Pancreas (tissue), 10 donors: ENCODE data around the gene ABTB2. TPM values are rescaled to one million over a fixed set of nuclear protein-coding genes. Genes with fewer than 3 reads are reported as not detected.

Source experiments
- ATAC-seq, 4 donors: fragments of 200-7000 bp; cut with Tn5 transposase; one replicate each; pipeline versions ENCODE4 v1.8.0 to v1.9.1; 2020; ENCODE audit warnings: mild to moderate bottlenecking in 4 of 4, moderate library complexity in 4 of 4
- DNase-seq, 6 donors: peaks; one replicate each; pipeline ENCODE4 v3.0.0-alpha.2; 2020
- FAIRE-seq: peaks from 2 replicates; lab custom pipeline; 2012; peaks lifted over from hg19 to GRCh38; lab: Jason Lieb, UNC
- H3K27ac ChIP-seq, 4 donors: fragments of 200-600 bp; sonication (generic); 1 replicate in 3 of 4; 2 replicates in 1 of 4; pipeline versions ENCODE4 v1.5.0 to v1.8.0; 2020
- H3K27me3 ChIP-seq, 4 donors: fragments of 200-600 bp; one replicate each; pipeline ENCODE4 v1.8.0; 2021
- H3K36me3 ChIP-seq, 3 donors: fragments of 200-600 bp; sonication (generic) in 1 of 3; one replicate each; pipeline versions ENCODE4 v1.5.0 to v1.8.0; 2020 to 2021
- H3K4me1 ChIP-seq, 3 donors: fragments of 200-600 bp; one replicate each; pipeline ENCODE4 v1.8.0; 2021
- H3K4me3 ChIP-seq, 4 donors: fragments of 200-600 bp; sonication (generic) in 2 of 4; one replicate each; pipeline versions ENCODE4 v1.5.0 to v1.8.0; 2020 to 2021
- H3K9me3 ChIP-seq, 4 donors: fragments of 200-600 bp; one replicate each; pipeline ENCODE4 v1.8.0; 2021
- CTCF ChIP-seq, 4 donors: fragments of 200-600 bp; sonication (generic) in 3 of 4; IDR thresholded peaks; one replicate each; pipeline versions ENCODE4 v1.5.0 to v1.8.0; 2021; ENCODE audit warnings: antibody characterized with exemption in 4 of 4
- WGBS, 2 donors: extraction: QIAGEN DNeasy Blood & Tissue Kit; methylation state at CpG; one replicate each; pipeline ENCODE4 v1.1.7; 2013; 5-methylcytosine and 5-hydroxymethylcytosine counted together
- intact Hi-C, 3 donors: fragments of 100-400 bp; cut with DNase I; formaldehyde crosslinking; loops; one replicate each; pipeline versions ENCODE4 v1.11.1 to v1.14.2; 2022
- polyA plus RNA-seq, 2 donors: library from polyadenylated mRNA; stranded (reverse); fragments of 200-250 nt; gene quantifications; one replicate each; pipeline ENCODE4 v1.2.3, GENCODE V29; 2013
- total RNA-seq, 6 donors: library from RNA; stranded (reverse); fragmentation: NEBNext Ultra II Directional in 4 of 6; extraction: Animal tissue kit (Norgen Biotek cat#: 25700) in 4 of 6; gene quantifications; one replicate each; pipeline versions ENCODE4 v1.2.1 to v1.2.4, GENCODE V29; 2021 to 2023
- donor health status: healthy with polysubstance abuse.
- donor health status: DM: no; HTN: no; CAD: no; lungs with moderate emphysema.
- donor health status: DM: no; HTN: no; CAD: no.
- donor health status: control.
- donor health status: control.
- donor health status: Bipolar disorder and iron deficiency.
- donor health status: DM: yes; HTN: yes; CAD: no.
- donor health status: DM: no; HTN: no; CAD: no.
- donor health status: DM: no; HTN: no; CAD: no.
- donor health status: DM: yes; HTN: yes; CAD: no.

ABTB2 gene
- total and polyA plus RNA-seq, 8 donors = 0.63 to 4.4 (median 1.9) TPM

GRCh38 chr11:34150494-34151151 is 207.2 kb downstream of the ABTB2 start:
- DNase-seq (no peak), ATAC-seq (no peak), FAIRE-seq (no peak)
- no peaks in the 10 kb centered on the region for H3K4me1 ChIP-seq
- H3K27ac ChIP-seq = no peak overlapping the region
- H3K9me3 ChIP-seq = no peaks in the 10 kb centered on the region
- no peaks in the 10 kb centered on the region for H3K27me3 ChIP-seq
- no peak for TF ChIP-seq CTCF (IDR thresholded peaks at IDR 0.05)
- peaks cover 0 to 34% (median 10%) of the 10 kb centered on the region in 3 donors for H3K36me3 ChIP-seq
- 79 to 84% methylated on average over 6 of the region's 6 CpGs for WGBS, 2 donors
- H3K4me3 ChIP-seq = no peak overlapping the region
- intact Hi-C loops = loop anchor here in 1 of 3 donors (10.0 kb wide), 1 partner anchor 344 kb away; no protein-coding TSS in a partner anchor

- TF ChIP-seq CTCF (IDR thresholded peaks at IDR 0.05) = no peak
- no peak overlapping the region for H3K4me3 ChIP-seq
- H3K27ac ChIP-seq = no peak overlapping the region
- no peak for DNase-seq
- H3K4me1 ChIP-seq = no peaks in the 10 kb centered on the region
- no peaks in the 10 kb centered on the region for H3K9me3 ChIP-seq
- intact Hi-C loops = loop anchor here in 1 of 3 donors (10.0 kb wide), 1 partner anchor 345 kb away; no protein-coding TSS in a partner anchor
- no peaks in the 10 kb centered on the region for H3K27me3 ChIP-seq
- ATAC-seq = peak in 2 of 4 donors; percentile 46 to 50
- WGBS, 2 donors = 81 to 84% methylated on average over 13 of the region's 13 CpGs
- FAIRE-seq = no peak
- peaks cover 0 to 43% (median 18%) of the 10 kb centered on the region in 3 donors for H3K36me3 ChIP-seq
Observed at GRCh38 chr11:34149786-34150185, 208.0 kb downstream of the ABTB2 start.

GRCh38 chr11:34149274-34149673 is 208.5 kb downstream of the ABTB2 start:
- DNase-seq = no peak
- peaks cover 0 to 48% (median 23%) of the 10 kb centered on the region in 3 donors for H3K36me3 ChIP-seq

GRCh38 chr11:34148504-34149165 is 209.2 kb downstream of the ABTB2 start:
- intact Hi-C loops = no loop called here
- peaks cover 0 to 54% (median 30%) of the 10 kb centered on the region in 3 donors for H3K36me3 ChIP-seq

More at GRCh38 chr11:34149274-34149673, 208.5 kb downstream of the ABTB2 start:
- Histone ChIP-seq H3K4me1 (no peaks in the 10 kb centered on the region), H3K27me3 (no peaks in the 10 kb centered on the region), H3K4me3 (no peak overlapping the region), H3K9me3 (no peaks in the 10 kb centered on the region), H3K27ac (no peak overlapping the region)
- no peak for TF ChIP-seq CTCF (IDR thresholded peaks at IDR 0.05)
- FAIRE-seq (no peak), ATAC-seq (no peak)
- WGBS, 2 donors = 91 to 93% methylated on average over 7 of the region's 7 CpGs
- intact Hi-C loops = no loop called here

More at GRCh38 chr11:34148504-34149165, 209.2 kb downstream of the ABTB2 start:
- Histone ChIP-seq H3K4me3 (no peak overlapping the region), H3K27ac (no peak overlapping the region), H3K27me3 (no peaks in the 10 kb centered on the region), H3K9me3 (no peaks in the 10 kb centered on the region), H3K4me1 (no peaks in the 10 kb centered on the region)
- FAIRE-seq = no peak
- no peak for ATAC-seq
- no peak for DNase-seq
- 87 to 91% methylated on average over 16 of the region's 16 CpGs for WGBS, 2 donors
- TF ChIP-seq CTCF (IDR thresholded peaks at IDR 0.05) = no peak
